COLO668 (cell line): ENCODE data around the gene XRCC5.
"Not testable (repeated sequence)": the region's sequence is repeated elsewhere in the genome, so short reads cannot be mapped to it uniquely, and the experiment has no call there.

Experiments used
- DNase-seq: peaks from one replicate; lab custom pipeline; 2025; ENCODE audit not compliant: unreplicated experiment; lab: John Stamatoyannopoulos, UW

The XRCC5 gene

GRCh38 chr2:216116418-216116817 is 7.3 kb downstream of the XRCC5 start:
- no peak for DNase-seq

- no peak for DNase-seq
Measured at GRCh38 chr2:216117561-216118340, 8.6 kb downstream of the XRCC5 start.

- DNase-seq = no peak
Measured at GRCh38 chr2:216118474-216118873, 9.3 kb downstream of the XRCC5 start.

GRCh38 chr2:216119146-216119545 is 10.0 kb downstream of the XRCC5 start:
- no peak for DNase-seq

GRCh38 chr2:216119986-216120385 is 10.8 kb downstream of the XRCC5 start:
- no peak for DNase-seq

GRCh38 chr2:216121255-216121654 is 12.1 kb downstream of the XRCC5 start:
- no peak for DNase-seq

GRCh38 chr2:216126943-216127342 is 17.8 kb downstream of the XRCC5 start:
- DNase-seq = no peak

GRCh38 chr2:216130346-216130971 is 21.3 kb downstream of the XRCC5 start:
- no peak for DNase-seq

- no peak for DNase-seq
Measured at GRCh38 chr2:216131175-216131926, 22.2 kb downstream of the XRCC5 start.

GRCh38 chr2:216132585-216132984 is 23.4 kb downstream of the XRCC5 start:
- DNase-seq = no peak

GRCh38 chr2:216133397-216133796 is 24.2 kb downstream of the XRCC5 start:
- no peak for DNase-seq

- no peak for DNase-seq
Measured at GRCh38 chr2:216134958-216135541, 25.9 kb downstream of the XRCC5 start.

GRCh38 chr2:216139884-216140283 is 30.7 kb downstream of the XRCC5 start:
- DNase-seq = peak; percentile 3

GRCh38 chr2:216141516-216141915 is 32.4 kb downstream of the XRCC5 start:
- not testable (repeated sequence) for DNase-seq

GRCh38 chr2:216142540-216142939 is 33.4 kb downstream of the XRCC5 start:
- DNase-seq = no peak

- no peak for DNase-seq
Measured at GRCh38 chr2:216144372-216144771, 35.2 kb downstream of the XRCC5 start.

GRCh38 chr2:216144857-216145256 is 35.7 kb downstream of the XRCC5 start:
- DNase-seq = no peak

GRCh38 chr2:216146573-216146972 is 37.4 kb downstream of the XRCC5 start:
- DNase-seq = no peak

GRCh38 chr2:216147172-216148131 is 38.3 kb downstream of the XRCC5 start:
- DNase-seq = no peak

GRCh38 chr2:216148983-216149382 is 39.8 kb downstream of the XRCC5 start:
- DNase-seq = no peak
